Ishikawa (cell line): Measurements from ENCODE around the gene CACUL1.

Experiments used
- CEBPB ChIP-seq: IDR thresholded peaks from 2 replicates; pipeline ENCODE4 v1.6.1; 2012
- TCF12 ChIP-seq: IDR thresholded peaks from 2 replicates; pipeline ENCODE4 v1.6.1; 2012; ENCODE audit warnings: low read depth
- TEAD4 ChIP-seq: IDR thresholded peaks from 2 replicates; pipeline ENCODE4 v1.6.1; 2012
- USF1 ChIP-seq: IDR thresholded peaks from 2 replicates; pipeline ENCODE4 v1.6.1; 2012

CACUL1 gene

GRCh38 chr10:118626953-118627352 is 127.8 kb downstream of the CACUL1 start:
- TF ChIP-seq TCF12 (no peak), USF1 (no peak), TEAD4 (no peak), CEBPB (no peak)
